ENCODE results near the gene DCLK1.
"Not testable (repeated sequence)": the region's sequence is repeated elsewhere in the genome, so short reads cannot be mapped to it uniquely, and the experiment has no call there.

The DCLK1 gene

GRCh38 chr13:36108342-36108741 lies 22.8 kb downstream of the DCLK1 start:
- H3K4me3 Mint-ChIP-seq: no peak overlapping the region
- no peak overlapping the region for H3K27ac Mint-ChIP-seq
- no peaks in the 10 kb centered on the region for H3K4me1 Mint-ChIP-seq
- H3K9me3 Mint-ChIP-seq: peaks cover 3% of the 10 kb centered on the region
- H3K36me3 Mint-ChIP-seq: no peaks in the 10 kb centered on the region
- peaks cover 2% of the 10 kb centered on the region for H3K27me3 Mint-ChIP-seq

GRCh38 chr13:36107521-36107920 lies 23.7 kb downstream of the DCLK1 start:
- no peak overlapping the region for H3K4me3 Mint-ChIP-seq
- peaks cover 2% of the 10 kb centered on the region for H3K27me3 Mint-ChIP-seq
- no peaks in the 10 kb centered on the region for H3K36me3 Mint-ChIP-seq
- H3K27ac Mint-ChIP-seq: no peak overlapping the region
- no peaks in the 10 kb centered on the region for H3K4me1 Mint-ChIP-seq
- peaks cover 3% of the 10 kb centered on the region for H3K9me3 Mint-ChIP-seq

GRCh38 chr13:36105726-36106125 lies 25.5 kb downstream of the DCLK1 start:
- Mint-ChIP-seq H3K36me3 (no peaks in the 10 kb centered on the region), H3K9me3 (no peaks in the 10 kb centered on the region), H3K4me3 (no peak overlapping the region), H3K4me1 (no peaks in the 10 kb centered on the region), H3K27me3 (no peaks in the 10 kb centered on the region), H3K27ac (no peak overlapping the region)

GRCh38 chr13:36102721-36103120 lies 28.5 kb downstream of the DCLK1 start:
- H3K36me3 Mint-ChIP-seq: no peaks in the 10 kb centered on the region
- H3K27me3 Mint-ChIP-seq: no peaks in the 10 kb centered on the region
- H3K4me1 Mint-ChIP-seq: no peaks in the 10 kb centered on the region
- H3K4me3 Mint-ChIP-seq: no peak overlapping the region
- H3K27ac Mint-ChIP-seq: no peak overlapping the region
- H3K9me3 Mint-ChIP-seq: no peaks in the 10 kb centered on the region

GRCh38 chr13:36101907-36102306 lies 29.3 kb downstream of the DCLK1 start:
- H3K9me3 Mint-ChIP-seq, H3K36me3 Mint-ChIP-seq, H3K27ac Mint-ChIP-seq, H3K27me3 Mint-ChIP-seq, H3K4me3 Mint-ChIP-seq, H3K4me1 Mint-ChIP-seq: not testable (repeated sequence)

GRCh38 chr13:36101157-36101556 lies 30.0 kb downstream of the DCLK1 start:
- Mint-ChIP-seq H3K4me1 (no peaks in the 10 kb centered on the region), H3K27me3 (no peaks in the 10 kb centered on the region), H3K4me3 (no peak overlapping the region), H3K9me3 (no peaks in the 10 kb centered on the region), H3K36me3 (no peaks in the 10 kb centered on the region), H3K27ac (no peak overlapping the region)

- Mint-ChIP-seq H3K27ac (no peak overlapping the region), H3K27me3 (no peaks in the 10 kb centered on the region), H3K4me1 (no peaks in the 10 kb centered on the region), H3K9me3 (no peaks in the 10 kb centered on the region), H3K4me3 (no peak overlapping the region), H3K36me3 (no peaks in the 10 kb centered on the region)
Observed at GRCh38 chr13:36098080-36098479, 33.1 kb downstream of the DCLK1 start.

GRCh38 chr13:36096461-36097416 lies 34.4 kb downstream of the DCLK1 start:
- H3K4me1 Mint-ChIP-seq: no peaks in the 10 kb centered on the region
- H3K9me3 Mint-ChIP-seq: peaks cover 4% of the 10 kb centered on the region
- no peak overlapping the region for H3K27ac Mint-ChIP-seq

GRCh38 chr13:36094478-36094877 lies 36.7 kb downstream of the DCLK1 start:
- Mint-ChIP-seq H3K4me3 (no peak overlapping the region), H3K27me3 (no peaks in the 10 kb centered on the region), H3K9me3 (peaks cover 4% of the 10 kb centered on the region), H3K36me3 (no peaks in the 10 kb centered on the region), H3K27ac (no peak overlapping the region), H3K4me1 (no peaks in the 10 kb centered on the region)

More at GRCh38 chr13:36096461-36097416, 34.4 kb downstream of the DCLK1 start:
- H3K36me3 Mint-ChIP-seq: no peaks in the 10 kb centered on the region
- H3K4me3 Mint-ChIP-seq: no peak overlapping the region
- H3K27me3 Mint-ChIP-seq: no peaks in the 10 kb centered on the region

GRCh38 chr13:36090592-36090991 lies 40.6 kb downstream of the DCLK1 start:
- H3K9me3 Mint-ChIP-seq: peaks cover 4% of the 10 kb centered on the region

GRCh38 chr13:36089130-36089647 lies 42.0 kb downstream of the DCLK1 start:
- no peak overlapping the region for H3K4me3 Mint-ChIP-seq
- H3K4me1 Mint-ChIP-seq: no peaks in the 10 kb centered on the region
- no peaks in the 10 kb centered on the region for H3K36me3 Mint-ChIP-seq
- H3K27ac Mint-ChIP-seq: no peak overlapping the region
- H3K9me3 Mint-ChIP-seq: peaks cover 4% of the 10 kb centered on the region
- no peaks in the 10 kb centered on the region for H3K27me3 Mint-ChIP-seq

More at GRCh38 chr13:36090592-36090991, 40.6 kb downstream of the DCLK1 start:
- no peak overlapping the region for H3K27ac Mint-ChIP-seq
- H3K4me1 Mint-ChIP-seq: no peaks in the 10 kb centered on the region
- H3K4me3 Mint-ChIP-seq: no peak overlapping the region
- H3K36me3 Mint-ChIP-seq: no peaks in the 10 kb centered on the region
- H3K27me3 Mint-ChIP-seq: no peaks in the 10 kb centered on the region

- H3K9me3 Mint-ChIP-seq: peaks cover 4% of the 10 kb centered on the region
- no peaks in the 10 kb centered on the region for H3K4me1 Mint-ChIP-seq
Observed at GRCh38 chr13:36088463-36088862, 42.7 kb downstream of the DCLK1 start.

GRCh38 chr13:36088001-36088400 lies 43.2 kb downstream of the DCLK1 start:
- Mint-ChIP-seq H3K27ac (no peak overlapping the region), H3K27me3 (no peaks in the 10 kb centered on the region), H3K4me1 (no peaks in the 10 kb centered on the region), H3K9me3 (peaks cover 4% of the 10 kb centered on the region), H3K36me3 (no peaks in the 10 kb centered on the region), H3K4me3 (no peak overlapping the region)

More at GRCh38 chr13:36088463-36088862, 42.7 kb downstream of the DCLK1 start:
- Mint-ChIP-seq H3K4me3 (no peak overlapping the region), H3K27ac (no peak overlapping the region), H3K27me3 (no peaks in the 10 kb centered on the region), H3K36me3 (no peaks in the 10 kb centered on the region)

- Mint-ChIP-seq H3K36me3 (no peaks in the 10 kb centered on the region), H3K4me3 (no peak overlapping the region), H3K27me3 (no peaks in the 10 kb centered on the region), H3K4me1 (no peaks in the 10 kb centered on the region), H3K9me3 (no peaks in the 10 kb centered on the region), H3K27ac (no peak overlapping the region)
Observed at GRCh38 chr13:36086117-36086516, 45.1 kb downstream of the DCLK1 start.

GRCh38 chr13:36084131-36084530 lies 47.1 kb downstream of the DCLK1 start:
- Mint-ChIP-seq H3K4me1 (no peaks in the 10 kb centered on the region), H3K9me3 (peaks cover 5% of the 10 kb centered on the region), H3K36me3 (no peaks in the 10 kb centered on the region), H3K27me3 (no peaks in the 10 kb centered on the region), H3K4me3 (no peak overlapping the region), H3K27ac (no peak overlapping the region)

GRCh38 chr13:36082806-36083205 lies 48.4 kb downstream of the DCLK1 start:
- Mint-ChIP-seq H3K9me3 (peaks cover 5% of the 10 kb centered on the region), H3K27ac (no peak overlapping the region), H3K4me1 (no peaks in the 10 kb centered on the region), H3K4me3 (no peak overlapping the region), H3K27me3 (no peaks in the 10 kb centered on the region), H3K36me3 (no peaks in the 10 kb centered on the region)
